HG03354 (cell line): ENCODE data around the gene PDCD11.
A peak's percentile ranks its signal among the peaks of the same experiment; 100 is the strongest.
"Not testable (repeated sequence)": the region's sequence is repeated elsewhere in the genome, so short reads cannot be mapped to it uniquely, and the experiment has no call there.

Source experiments
- ATAC-seq: cut with Tn5 transposase; IDR thresholded peaks from one replicate; pipeline ENCODE4 v1.9.1; 2021; ENCODE audit warnings: mild to moderate bottlenecking; ENCODE audit not compliant: unreplicated experiment, poor library complexity, severe bottlenecking

PDCD11 gene, protein sequence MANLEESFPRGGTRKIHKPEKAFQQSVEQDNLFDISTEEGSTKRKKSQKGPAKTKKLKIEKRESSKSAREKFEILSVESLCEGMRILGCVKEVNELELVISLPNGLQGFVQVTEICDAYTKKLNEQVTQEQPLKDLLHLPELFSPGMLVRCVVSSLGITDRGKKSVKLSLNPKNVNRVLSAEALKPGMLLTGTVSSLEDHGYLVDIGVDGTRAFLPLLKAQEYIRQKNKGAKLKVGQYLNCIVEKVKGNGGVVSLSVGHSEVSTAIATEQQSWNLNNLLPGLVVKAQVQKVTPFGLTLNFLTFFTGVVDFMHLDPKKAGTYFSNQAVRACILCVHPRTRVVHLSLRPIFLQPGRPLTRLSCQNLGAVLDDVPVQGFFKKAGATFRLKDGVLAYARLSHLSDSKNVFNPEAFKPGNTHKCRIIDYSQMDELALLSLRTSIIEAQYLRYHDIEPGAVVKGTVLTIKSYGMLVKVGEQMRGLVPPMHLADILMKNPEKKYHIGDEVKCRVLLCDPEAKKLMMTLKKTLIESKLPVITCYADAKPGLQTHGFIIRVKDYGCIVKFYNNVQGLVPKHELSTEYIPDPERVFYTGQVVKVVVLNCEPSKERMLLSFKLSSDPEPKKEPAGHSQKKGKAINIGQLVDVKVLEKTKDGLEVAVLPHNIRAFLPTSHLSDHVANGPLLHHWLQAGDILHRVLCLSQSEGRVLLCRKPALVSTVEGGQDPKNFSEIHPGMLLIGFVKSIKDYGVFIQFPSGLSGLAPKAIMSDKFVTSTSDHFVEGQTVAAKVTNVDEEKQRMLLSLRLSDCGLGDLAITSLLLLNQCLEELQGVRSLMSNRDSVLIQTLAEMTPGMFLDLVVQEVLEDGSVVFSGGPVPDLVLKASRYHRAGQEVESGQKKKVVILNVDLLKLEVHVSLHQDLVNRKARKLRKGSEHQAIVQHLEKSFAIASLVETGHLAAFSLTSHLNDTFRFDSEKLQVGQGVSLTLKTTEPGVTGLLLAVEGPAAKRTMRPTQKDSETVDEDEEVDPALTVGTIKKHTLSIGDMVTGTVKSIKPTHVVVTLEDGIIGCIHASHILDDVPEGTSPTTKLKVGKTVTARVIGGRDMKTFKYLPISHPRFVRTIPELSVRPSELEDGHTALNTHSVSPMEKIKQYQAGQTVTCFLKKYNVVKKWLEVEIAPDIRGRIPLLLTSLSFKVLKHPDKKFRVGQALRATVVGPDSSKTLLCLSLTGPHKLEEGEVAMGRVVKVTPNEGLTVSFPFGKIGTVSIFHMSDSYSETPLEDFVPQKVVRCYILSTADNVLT (N-terminal part only)

DNA sequence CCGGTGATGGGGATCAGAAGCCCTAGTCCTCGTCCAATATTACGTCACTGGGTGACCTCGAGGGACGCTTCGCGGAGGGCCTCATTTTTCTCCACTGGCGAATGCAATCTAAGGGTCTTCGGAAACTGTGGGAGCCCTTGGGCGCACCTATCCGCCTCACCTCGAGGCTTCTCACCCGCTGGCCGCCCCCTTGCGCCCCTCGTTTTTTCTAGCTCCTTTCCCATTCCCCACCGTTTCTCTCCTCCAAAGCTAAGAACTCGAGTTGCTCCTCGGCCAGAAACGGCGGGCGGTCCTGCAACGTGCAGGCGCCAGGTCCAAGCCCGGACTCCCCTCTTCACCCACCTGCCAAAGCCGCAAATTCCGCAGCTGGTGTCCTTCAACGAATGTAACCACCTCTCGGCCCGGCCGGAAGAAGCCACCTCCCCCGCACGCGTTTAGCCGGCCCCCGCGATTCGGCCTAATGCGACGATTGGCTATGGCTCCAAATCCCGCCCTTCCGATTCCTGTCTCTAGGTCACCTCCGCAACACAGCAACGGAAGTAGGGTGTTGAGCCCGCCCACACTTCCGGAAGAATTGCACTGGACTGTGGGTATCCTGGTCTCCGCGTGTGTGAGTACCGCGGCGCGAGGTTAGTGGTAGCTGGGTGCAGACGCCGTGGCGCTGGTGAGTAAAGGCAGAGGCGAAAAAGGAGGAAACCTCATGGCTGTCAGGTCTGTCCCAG is at the start of gene PDCD11, which contains the start of gene ATP5MK:
PDCD11 (plus strand) TSS at position 560 of the 722 bp plus-strand sequence. CDS start 1,801 bp downstream, outside the sequence.
ATP5MK (minus strand) TSS at position 409 of the 722 bp plus-strand sequence. CDS start 4,018 bp downstream, outside the sequence.
- peak; percentile 99 for ATAC-seq

DNA sequence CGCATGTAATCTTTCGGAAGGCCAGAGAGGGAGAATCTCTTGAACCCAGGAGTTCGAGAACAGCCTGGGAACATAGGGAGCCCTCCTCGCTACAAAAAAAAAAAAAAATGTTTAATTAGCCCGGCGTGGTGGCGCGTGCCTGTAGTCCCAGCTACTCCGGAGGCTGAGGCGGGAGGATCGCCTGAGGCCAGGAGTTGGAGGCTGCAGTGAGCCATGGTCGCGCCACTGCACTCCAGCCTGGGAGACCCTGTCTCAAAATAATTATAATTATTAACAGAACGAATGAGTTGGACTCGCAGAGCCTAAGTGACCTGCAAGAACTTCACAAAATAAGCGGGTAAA is 46.3 kb upstream of the PDCD11 start:
- ATAC-seq = no peak

DNA sequence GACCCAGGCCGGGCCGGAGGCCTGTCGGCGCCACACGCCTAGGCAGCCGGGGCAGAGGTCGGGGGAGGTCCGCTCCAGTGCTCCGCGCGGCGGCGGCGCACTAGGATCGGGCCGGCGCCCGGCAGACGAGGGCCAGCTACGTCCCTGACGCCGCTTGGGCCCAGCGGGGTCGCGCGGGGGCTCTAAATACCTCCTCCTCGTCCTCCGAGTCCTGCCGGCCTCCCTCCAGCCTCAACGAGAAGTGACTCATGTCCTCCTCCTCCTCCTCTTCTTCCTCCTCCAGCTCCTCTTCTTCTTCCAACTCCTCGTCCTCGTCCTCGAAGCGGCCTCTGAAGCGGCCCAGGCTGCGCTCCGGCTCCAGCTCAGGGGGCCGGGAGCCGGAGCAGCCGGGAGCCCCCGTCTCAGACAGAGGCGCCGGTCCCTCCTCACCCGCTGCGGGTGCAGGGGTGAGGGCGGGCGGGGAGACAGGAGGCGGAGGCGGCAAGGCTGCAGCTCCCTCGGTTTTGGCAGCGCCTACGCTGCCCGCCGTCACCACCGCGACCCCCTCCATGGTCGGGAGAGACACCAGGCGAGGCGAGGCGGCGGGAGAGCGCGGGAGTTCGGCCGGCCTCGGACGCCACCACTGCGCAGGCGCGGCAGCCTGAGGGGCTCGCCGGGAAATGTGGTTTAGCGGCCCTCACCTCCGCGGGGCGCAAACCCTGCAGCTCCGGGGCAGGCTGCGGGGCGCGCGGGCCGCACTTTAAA is 45.7 kb upstream of the PDCD11 start, which contains the start of gene PCGF6:
PCGF6 (minus strand) TSS at position 624 of the 744 bp plus-strand sequence; CDS start at position 550, 74 bp downstream.
- ATAC-seq = peak; percentile 77

DNA sequence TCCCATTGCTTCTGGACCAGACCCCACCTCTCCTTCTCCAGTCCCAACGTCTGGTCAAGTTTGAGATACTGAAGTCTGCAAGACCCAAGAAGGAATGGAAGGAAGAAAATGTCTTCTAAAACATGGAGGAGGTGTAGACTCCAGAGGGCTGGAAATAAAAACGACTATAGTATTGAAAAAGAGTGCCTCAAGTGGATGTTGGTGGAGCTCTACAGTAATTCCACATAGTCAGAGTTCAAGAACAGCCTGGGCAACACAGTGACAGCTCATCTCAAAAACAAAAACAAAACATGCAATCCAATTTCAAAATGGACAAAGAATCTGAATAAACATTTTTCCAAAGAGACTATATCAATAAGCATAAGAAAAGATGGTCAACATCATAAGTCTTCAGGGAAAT is 43.1 kb upstream of the PDCD11 start:
- ATAC-seq = no peak

DNA sequence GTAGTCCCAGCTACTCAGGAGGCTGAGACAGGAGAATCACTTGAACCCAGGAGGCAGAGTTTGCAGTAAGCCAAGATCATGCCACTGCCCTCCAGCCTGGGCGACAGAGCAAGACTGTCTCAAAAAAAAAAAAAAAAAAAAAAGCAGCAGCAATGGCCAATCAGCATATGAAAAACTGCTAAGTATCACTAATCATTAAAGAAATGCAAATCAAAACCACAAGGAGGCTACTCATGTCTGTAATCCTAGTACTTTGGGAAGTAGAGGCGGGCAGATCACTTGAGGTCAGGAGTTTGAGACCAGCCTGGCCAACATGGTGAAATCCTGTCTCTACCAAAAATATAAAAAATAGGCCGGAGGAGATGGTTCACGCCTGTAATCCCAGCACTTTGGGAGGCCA is 41.9 kb upstream of the PDCD11 start:
- ATAC-seq = not testable (repeated sequence)

DNA sequence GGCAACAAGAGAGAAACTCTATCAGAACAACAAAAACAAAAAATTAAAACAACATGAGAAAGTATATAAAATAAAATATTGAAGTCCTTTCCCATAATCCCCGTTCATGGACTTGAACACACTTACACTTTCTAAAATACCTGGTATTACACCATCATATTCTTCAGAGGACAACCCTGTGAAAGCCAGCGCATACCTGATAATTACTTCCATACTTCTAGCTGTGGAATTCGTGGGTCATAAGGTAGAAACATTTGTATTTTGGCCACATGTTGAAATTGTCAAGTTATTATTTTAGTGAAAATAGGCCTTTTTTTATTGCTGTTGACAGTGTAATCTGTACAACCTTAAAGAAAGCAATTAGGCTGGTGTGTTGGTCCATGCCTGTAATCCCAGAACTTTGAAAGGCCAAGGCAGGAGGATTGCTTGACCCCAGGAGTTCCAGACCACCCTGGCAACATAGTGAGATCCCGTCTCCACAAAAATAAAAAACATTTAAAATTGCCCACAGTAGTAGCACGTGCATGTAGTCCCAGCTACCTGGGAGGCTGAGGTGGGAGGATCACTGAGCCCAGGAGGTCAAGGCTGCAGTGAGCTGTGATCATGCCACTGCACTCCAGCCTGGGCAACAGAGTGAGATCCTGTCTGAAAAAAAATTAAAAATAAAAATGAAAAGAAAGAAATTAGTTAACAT is 40.4 kb upstream of the PDCD11 start:
- ATAC-seq = no peak

DNA sequence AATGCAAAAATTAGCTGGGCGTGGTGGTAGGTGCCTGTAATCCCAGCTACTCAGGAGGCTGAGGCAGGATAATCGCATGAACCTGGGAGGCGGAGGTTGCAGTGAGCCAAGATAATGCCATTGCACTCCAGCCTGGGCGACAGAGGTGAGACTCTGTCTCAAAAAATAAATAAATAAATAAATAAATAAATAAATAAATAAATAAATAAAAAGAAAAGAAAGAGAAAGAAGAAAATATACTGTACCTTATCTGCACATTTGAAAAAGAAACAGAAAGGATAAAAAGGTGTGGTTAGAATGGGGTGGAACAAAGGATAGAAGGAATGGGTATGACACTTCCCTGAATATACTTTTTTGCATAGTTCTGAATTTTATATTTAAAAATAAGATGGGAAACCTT is 36.9 kb upstream of the PDCD11 start:
- ATAC-seq = not testable (repeated sequence)

DNA sequence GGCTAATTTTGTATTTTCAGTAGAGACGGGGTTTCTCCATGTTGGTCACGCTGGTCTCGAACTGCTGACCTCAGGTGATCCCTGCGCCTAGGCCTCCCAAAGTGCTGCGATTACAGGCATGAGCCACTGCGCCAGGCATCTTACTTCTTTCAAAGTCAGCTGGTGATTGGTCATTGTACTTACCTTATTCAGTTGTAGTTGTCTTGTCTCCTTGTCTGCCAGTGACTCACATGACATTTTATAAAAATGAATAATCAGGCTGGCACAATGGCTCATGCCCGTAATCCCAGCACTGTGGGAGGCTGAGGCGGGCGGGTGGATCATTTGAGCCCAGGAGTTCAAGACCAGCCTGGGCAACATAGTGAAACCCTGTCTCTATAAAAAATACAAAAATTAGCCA is 35.6 kb upstream of the PDCD11 start:
- ATAC-seq = not testable (repeated sequence)

DNA sequence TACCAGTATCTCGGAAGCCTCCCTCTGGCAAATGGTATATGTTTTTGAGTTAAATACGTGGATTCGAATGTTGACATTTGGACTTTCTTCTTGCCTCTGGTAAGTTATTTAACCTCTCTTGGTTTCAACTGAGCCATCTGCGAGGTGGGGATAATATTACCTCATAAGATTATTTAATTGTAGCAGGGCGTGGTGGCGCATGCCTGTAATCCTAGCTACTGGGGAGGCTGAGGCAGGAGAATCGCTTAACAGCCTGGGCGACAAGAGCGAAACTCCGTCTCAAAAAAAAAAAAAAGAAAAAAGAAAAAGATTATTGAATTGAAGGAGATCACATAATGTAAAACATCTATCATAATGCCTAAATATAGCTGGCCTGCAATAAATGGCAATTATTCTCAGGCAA is 29.0 kb upstream of the PDCD11 start:
- ATAC-seq = no peak

DNA sequence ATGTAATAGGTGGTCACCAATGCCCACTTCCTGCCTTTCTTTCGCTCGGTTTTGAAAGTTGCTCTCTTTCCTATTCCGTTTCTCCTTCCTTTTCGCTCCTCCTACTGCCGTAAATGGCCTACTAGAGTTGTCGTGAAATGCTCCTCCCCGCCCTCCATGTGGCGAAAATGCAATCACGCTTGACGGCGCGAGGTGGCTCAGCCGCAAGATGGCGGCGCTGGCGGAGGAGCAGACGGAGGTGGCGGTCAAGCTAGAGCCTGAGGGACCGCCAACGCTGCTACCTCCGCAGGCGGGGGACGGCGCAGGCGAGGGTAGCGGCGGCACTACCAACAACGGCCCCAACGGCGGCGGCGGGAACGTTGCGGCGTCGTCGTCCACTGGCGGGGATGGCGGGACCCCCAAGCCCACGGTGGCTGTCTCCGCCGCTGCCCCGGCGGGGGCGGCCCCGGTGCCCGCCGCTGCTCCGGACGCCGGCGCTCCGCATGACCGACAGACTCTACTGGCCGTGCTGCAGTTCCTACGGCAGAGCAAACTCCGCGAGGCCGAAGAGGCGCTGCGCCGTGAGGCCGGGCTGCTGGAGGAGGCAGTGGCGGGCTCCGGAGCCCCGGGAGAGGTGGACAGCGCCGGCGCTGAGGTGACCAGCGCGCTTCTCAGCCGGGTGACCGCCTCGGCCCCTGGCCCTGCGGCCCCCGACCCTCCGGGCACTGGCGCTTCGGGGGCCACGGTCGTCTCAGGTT is 28.5 kb upstream of the PDCD11 start, which contains the start of gene TAF5:
TAF5 (plus strand) TSS at position 195 of the 737 bp plus-strand sequence; CDS start at position 209, 14 bp downstream.
- ATAC-seq = peak; percentile 69

DNA sequence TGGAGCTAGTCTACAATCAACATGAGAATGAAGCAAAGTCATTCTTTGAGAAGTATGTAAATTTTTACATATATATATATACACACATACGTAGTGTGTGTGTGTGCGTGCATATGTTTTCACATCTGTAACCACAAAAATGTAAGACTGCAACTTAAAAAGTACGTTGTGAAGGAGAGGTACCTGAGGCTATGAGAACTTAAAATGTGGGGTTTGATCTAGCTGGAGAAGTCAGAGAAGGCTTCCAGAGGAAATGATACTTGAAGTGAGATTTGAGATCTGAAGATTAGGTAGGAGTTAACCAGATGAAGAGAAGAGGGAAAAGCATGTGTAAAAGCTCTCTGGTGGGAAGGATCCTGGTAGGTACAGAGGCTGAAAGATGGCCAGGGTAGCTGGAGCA is 22.9 kb upstream of the PDCD11 start:
- ATAC-seq = no peak

DNA sequence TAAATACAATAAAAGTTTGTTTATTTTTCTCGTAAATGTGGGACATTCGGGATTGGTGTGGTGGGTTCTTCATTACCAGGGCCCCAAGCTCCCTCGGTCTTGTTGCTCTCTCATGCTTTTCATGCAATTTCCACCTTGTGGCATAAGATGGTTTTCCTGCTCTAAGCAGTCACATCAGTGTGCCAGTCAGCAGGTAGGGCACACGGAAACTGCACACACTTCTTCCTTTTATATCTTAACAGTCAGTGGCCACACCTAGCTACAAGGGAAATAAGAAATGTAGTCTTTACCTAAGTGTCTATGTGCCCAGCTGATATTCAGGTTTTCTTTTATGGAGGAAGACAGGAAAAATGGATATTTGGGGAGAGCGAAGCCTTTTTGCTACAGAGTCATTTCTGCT is 22.2 kb upstream of the PDCD11 start:
- ATAC-seq = no peak

DNA sequence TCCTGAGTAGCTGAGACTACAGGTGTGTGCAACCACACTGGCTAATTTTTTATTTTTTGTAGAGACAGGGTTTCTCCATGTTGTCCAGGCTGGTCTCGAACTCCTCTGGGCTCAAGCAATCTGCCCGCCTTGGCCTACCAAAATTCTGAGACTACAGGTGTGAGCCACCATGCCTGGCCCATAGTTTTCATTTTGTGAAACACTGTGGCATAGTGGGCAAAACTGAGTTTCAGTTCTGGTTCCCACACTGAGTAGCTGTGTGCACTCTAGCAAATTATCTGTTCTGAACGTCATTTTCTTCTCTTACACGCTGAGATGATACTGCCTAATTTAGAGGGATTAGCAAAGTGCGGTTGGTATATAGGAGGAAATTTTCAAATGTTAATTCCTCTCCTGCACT is 13.7 kb upstream of the PDCD11 start:
- ATAC-seq = no peak

DNA sequence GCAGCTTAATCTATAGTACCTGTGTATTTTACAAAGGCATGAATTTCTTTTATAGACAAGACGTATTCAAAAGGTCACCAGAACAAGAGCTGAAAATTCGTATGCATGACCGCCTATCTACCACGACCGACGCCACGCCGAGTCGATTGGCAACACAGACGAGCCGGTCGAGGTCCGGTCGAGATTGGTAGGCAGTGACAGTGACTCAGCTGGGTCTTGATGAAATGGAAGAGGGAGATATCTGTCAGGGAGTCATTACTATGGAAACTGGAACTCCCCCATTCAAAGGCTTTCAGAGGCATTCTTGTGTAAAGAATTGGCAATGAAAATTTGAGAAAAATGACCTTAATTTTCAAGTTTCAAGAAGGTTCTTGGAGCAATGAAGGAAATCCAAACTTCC is 2.2 kb upstream of the PDCD11 start:
- no peak for ATAC-seq

DNA sequence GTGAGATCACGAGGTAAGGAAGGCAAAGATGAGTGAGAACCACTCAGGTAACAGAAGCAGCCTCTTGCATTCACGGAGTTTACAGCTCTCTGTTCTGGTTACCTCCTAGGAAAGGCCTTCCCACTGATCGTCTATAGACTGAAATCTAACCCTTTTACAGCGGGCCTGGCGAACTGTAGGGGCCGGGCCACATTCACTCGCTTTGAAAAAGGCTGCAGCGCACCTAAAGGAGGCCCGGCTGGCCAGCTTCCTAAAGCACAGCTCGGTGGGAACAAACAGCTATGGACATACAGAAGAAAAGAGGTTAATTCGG is 716 bp upstream of the PDCD11 start:
- peak; percentile 3 for ATAC-seq

DNA sequence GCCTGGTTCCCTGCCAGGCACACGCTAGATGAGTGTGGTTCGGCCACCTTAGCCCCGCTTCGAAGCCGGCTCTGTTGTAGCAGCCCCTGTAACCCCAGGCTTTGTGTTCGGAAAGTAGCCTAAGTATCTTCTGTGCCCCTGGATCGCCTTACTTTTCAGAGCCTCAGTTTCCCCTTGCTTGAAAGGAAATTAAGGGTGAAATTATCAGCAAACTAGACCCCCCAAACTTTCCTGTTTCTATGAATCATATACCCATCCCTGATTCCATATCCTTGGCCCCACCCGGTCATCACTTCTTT is 312 bp downstream of the PDCD11 start:
- no peak for ATAC-seq

DNA sequence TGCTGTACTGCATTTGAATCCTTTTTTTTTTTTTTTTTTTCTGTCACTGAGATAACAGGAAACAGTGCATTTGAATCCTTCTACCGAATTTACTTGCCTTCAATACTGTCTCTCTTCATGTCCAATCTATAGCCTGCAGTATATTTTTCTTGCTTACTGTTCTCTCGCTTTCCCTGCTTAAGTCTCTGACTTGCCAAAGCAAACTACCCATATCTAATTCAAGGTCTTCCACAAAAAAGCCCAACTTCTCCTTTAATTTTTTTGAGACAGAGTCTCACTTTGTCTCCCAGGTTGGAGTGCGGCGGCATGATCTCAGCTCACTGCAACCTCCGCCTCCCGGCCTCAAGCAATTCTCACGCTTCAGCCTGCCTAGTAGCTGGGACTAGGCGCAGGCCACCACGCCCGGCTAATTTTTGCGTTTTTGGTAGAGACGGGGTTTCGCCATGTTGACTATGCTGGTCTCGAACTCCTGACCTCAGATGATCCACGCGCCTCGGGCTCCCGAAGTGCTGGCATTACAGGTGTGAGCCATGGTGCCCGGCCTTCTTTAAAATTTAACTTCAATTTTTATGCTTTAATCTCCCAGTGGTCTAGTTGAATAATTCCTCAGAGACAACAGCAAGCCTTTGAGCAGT is 882 bp downstream of the PDCD11 start:
- no peak for ATAC-seq
